PC-3 (cell line): Measurements from ENCODE around the gene CCL15. TPM values are rescaled to one million over a fixed set of nuclear protein-coding genes. Genes with fewer than 3 reads are reported as not detected.

Experiments
- ATAC-seq: fragments of 200-7000 bp; cut with Tn5 transposase; 2 replicates; pipeline ENCODE4 v1.9.1; 2020; ENCODE audit warnings: mild to moderate bottlenecking, moderate library complexity
- Bru-seq: library from RNA; stranded (reverse); fragments of 400-500 nt; gene quantifications from one replicate; lab custom pipeline; 2021; lab: Mats Ljungman, UMichigan
- BruChase-seq, 2 experiments: library from RNA; stranded (reverse); fragments of 400-500 nt; gene quantifications; one replicate each; lab custom pipeline; 2021; lab: Mats Ljungman, UMichigan
- BruUV-seq: library from RNA; stranded (reverse); fragments of 400-500 nt; replicated peaks from 2 replicates; lab custom pipeline; 2021; lab: Mats Ljungman, UMichigan
- CTCF ChIA-PET: fragments of 300-600 bp; sonication (Branson Sonifier 250); formaldehyde crosslinking; loops from one replicate; lab custom pipeline; 2022; ENCODE audit warnings: antibody characterized with exemption; lab: Charles Lee
- POLR2A ChIA-PET: fragments of 300-600 bp; sonication (Branson Sonifier 250); formaldehyde crosslinking; loops from one replicate; lab custom pipeline; 2022; ENCODE audit warnings: antibody characterized with exemption; ENCODE audit not compliant: unreplicated experiment; lab: Charles Lee
- DNase-seq: peaks from one replicate; pipeline ENCODE4 v3.0.0-alpha.2; 2015
- H2AFZ ChIP-seq: fragments of 300-600 bp; sonication (generic); 2 replicates; pipeline ENCODE4 v1.6.0; 2016; ENCODE audit warnings: antibody characterized with exemption, low read length
- H3F3A ChIP-seq: fragments of 300-600 bp; sonication (generic); one replicate; pipeline ENCODE4 v1.6.0; 2017; ENCODE audit warnings: antibody characterized with exemption, low read length, control low read depth, mild to moderate bottlenecking; ENCODE audit not compliant: unreplicated experiment
- H3K27ac ChIP-seq: fragments of 300-600 bp; sonication (generic); 2 replicates; pipeline ENCODE4 v1.5.1; 2016; ENCODE audit warnings: mild to moderate bottlenecking, low read length
- H3K27me3 ChIP-seq: fragments of 300-600 bp; sonication (generic); 2 replicates; pipeline ENCODE4 v1.6.1; 2016; ENCODE audit warnings: low read length, mixed read lengths
- H3K36me3 ChIP-seq: fragments of 300-600 bp; sonication (generic); 2 replicates; pipeline ENCODE4 v1.6.1; 2016; ENCODE audit warnings: low read depth, mixed run types, low read length, mixed read lengths
- H3K4me1 ChIP-seq: fragments of 300-600 bp; sonication (generic); 2 replicates; pipeline ENCODE4 v1.5.1; 2016; ENCODE audit warnings: low read length; ENCODE audit not compliant: insufficient read depth
- H3K4me2 ChIP-seq: fragments of 300-600 bp; sonication (generic); 2 replicates; pipeline ENCODE4 v1.6.0; 2016; ENCODE audit warnings: low read length
- H3K4me3 ChIP-seq: fragments of 300-600 bp; sonication (generic); 2 replicates; pipeline ENCODE4 v1.5.1; 2016; ENCODE audit warnings: mild to moderate bottlenecking, low read length, mixed read lengths
- H3K79me2 ChIP-seq: fragments of 300-600 bp; sonication (generic); 2 replicates; pipeline ENCODE4 v1.6.1; 2017; ENCODE audit warnings: low read length, mixed read lengths
- H3K9ac ChIP-seq: fragments of 300-600 bp; sonication (generic); 2 replicates; pipeline ENCODE4 v1.6.0; 2016; ENCODE audit warnings: mild to moderate bottlenecking, low read length
- H3K9me2 ChIP-seq: fragments of 300-600 bp; sonication (generic); replicated peaks from 2 replicates; pipeline ENCODE4 v1.6.1; 2016; ENCODE audit warnings: mixed run types, low read length, mixed read lengths
- H3K9me3 ChIP-seq: fragments of 300-600 bp; sonication (generic); 2 replicates; pipeline ENCODE4 v1.6.1; 2016; ENCODE audit warnings: low read length, mixed read lengths
- H4K20me1 ChIP-seq: fragments of 300-600 bp; sonication (generic); 2 replicates; pipeline ENCODE4 v1.6.1; 2016; ENCODE audit warnings: low read length, mixed read lengths
- EZH2 ChIP-seq: fragments of 300-600 bp; sonication (generic); IDR thresholded peaks from one replicate; pipeline ENCODE4 v1.6.1; 2017; ENCODE audit warnings: antibody characterized with exemption, mild to moderate bottlenecking, low read length; ENCODE audit not compliant: unreplicated experiment
- EZH2phosphoT487 ChIP-seq: fragments of 300-600 bp; sonication (generic); IDR thresholded peaks from 2 replicates; pipeline ENCODE4 v1.6.1; 2018; ENCODE audit warnings: mild to moderate bottlenecking, antibody characterized with exemption, low read length, borderline replicate concordance
- intact Hi-C: fragments of 100-400 bp; cut with micrococcal nuclease; formaldehyde crosslinking; loops from 2 replicates; pipeline ENCODE4 v1.9.0; 2023
- long read RNA-seq: library from polyadenylated mRNA; unstranded; transcript quantifications from one replicate; pipeline ENCODE4 v2.0.0, GENCODE V29; 2021; ENCODE audit not compliant: unreplicated experiment
- total RNA-seq: library from RNA; depleted of rRNA; stranded (reverse); fragments of >200 nt; gene quantifications from 2 replicates; pipeline ENCODE4 v1.2.3, GENCODE V29; 2014; rRNA removed
- TF ChIP-seq, protein P1 (sequence below): fragments of 300-600 bp; sonication (generic); conservative IDR thresholded peaks from 2 replicates; pipeline ENCODE4 v1.5.1; 2017; ENCODE audit warnings: antibody characterized with exemption, low read depth, mild to moderate bottlenecking, low read length

Gene CCL15, protein sequence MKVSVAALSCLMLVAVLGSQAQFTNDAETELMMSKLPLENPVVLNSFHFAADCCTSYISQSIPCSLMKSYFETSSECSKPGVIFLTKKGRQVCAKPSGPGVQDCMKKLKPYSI
- total RNA-seq (not detected in 2 replicates), Bru-seq, nascent RNA (not detected), BruChase-seq, experiment 1, labeled RNA remaining after a 6-hour chase (not detected), BruChase-seq, experiment 2, labeled RNA remaining after a 2-hour chase (not detected)
- long read RNA-seq, result 0 reads

DNA sequence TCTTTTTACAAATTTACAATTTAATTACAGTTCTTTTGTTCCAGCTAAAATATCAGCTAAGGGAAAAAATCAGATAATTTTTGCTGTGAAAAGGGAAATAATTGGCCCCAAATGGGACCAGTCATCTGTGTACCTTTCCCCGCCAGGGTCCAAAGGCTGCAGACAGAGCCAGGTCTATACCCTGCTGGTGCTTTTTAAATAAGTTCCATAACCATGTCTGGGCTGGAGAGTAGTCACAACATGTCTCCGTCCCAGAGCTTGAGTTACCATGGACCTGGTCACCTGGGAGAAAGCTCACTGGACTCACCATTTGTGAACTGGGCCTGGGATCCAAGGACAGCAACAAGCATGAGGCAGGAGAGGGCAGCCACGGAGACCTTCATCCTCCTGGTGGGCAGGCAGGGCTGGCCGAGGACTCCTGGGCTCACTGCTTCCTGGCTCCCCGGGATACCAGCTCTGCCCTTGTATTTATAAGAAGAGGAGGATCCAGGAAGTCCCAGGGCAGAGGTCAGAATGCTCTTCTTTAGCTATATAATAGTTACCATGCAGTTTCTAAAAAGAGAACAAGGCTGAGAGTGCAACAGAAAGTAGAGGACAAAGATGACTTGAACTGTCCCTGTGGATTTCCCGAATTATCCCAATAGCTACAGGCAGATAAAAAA lies at the start of gene CCL15:
Gene CCL15, minus strand, starts transcription at position 444 of the 662 bp plus-strand sequence. Its CDS starts 61 bp downstream, at position 383.
- Histone ChIP-seq H4K20me1 (no peaks in the 10 kb centered on the region), H3K36me3 (no peaks in the 10 kb centered on the region), H3K27ac (no peak within 1 kb of the TSS), H3K79me2 (no peaks in the 10 kb centered on the region), H3K9ac (no peak within 1 kb of the TSS), H3K27me3 (peaks cover 4% of the 10 kb centered on the region; the same call in 1 of the 2 replicates), H3F3A (no peaks in the 10 kb centered on the region), H3K9me3 (no peaks in the 10 kb centered on the region), H3K4me1 (no peaks in the 10 kb centered on the region), H3K4me2 (no peak within 1 kb of the TSS), H3K4me3 (no peak within 1 kb of the TSS), H3K9me2 (no peaks in the 10 kb centered on the region), H2AFZ (no peak within 1 kb of the TSS)
- CTCF ChIA-PET, result no interaction called here
- no peak for DNase-seq
- POLR2A ChIA-PET, result no interaction called here
- ATAC-seq, result no peak
- BruUV-seq, result no TSS peak
- intact Hi-C loops, result no loop called here
- TF ChIP-seq, protein P1, sequence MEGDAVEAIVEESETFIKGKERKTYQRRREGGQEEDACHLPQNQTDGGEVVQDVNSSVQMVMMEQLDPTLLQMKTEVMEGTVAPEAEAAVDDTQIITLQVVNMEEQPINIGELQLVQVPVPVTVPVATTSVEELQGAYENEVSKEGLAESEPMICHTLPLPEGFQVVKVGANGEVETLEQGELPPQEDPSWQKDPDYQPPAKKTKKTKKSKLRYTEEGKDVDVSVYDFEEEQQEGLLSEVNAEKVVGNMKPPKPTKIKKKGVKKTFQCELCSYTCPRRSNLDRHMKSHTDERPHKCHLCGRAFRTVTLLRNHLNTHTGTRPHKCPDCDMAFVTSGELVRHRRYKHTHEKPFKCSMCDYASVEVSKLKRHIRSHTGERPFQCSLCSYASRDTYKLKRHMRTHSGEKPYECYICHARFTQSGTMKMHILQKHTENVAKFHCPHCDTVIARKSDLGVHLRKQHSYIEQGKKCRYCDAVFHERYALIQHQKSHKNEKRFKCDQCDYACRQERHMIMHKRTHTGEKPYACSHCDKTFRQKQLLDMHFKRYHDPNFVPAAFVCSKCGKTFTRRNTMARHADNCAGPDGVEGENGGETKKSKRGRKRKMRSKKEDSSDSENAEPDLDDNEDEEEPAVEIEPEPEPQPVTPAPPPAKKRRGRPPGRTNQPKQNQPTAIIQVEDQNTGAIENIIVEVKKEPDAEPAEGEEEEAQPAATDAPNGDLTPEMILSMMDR, result no peak
- no peak for TF ChIP-seq EZH2
- no peak for TF ChIP-seq EZH2phosphoT487

DNA sequence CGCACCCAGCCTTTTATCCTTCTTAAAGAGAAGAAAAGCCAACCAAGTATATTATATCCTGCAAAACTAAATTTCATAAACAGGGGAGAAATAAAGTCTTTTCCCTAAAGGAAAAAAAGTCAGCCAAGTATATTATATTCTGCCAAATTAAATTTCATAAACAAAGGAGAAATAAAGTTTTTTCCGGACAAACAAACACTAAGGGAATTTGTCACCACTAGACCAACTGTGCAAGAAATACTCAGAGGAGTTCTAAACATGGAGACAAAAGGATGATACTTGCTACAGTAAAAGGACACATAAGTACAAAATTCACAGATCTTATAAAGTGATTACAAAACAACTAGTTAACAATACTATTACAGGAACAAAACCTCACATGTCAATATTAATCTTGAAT lies 48.3 kb upstream of the CCL15 start:
- Histone ChIP-seq H3K36me3 (no peaks in the 10 kb centered on the region), H3K9me3 (no peaks in the 10 kb centered on the region), H3K9ac (no peak overlapping the region), H3F3A (no peaks in the 10 kb centered on the region), H3K4me1 (no peaks in the 10 kb centered on the region), H3K27me3 (no peaks in the 10 kb centered on the region), H3K4me2 (no peak overlapping the region), H2AFZ (no peak overlapping the region), H3K9me2 (no peaks in the 10 kb centered on the region), H3K4me3 (no peak overlapping the region), H3K79me2 (no peaks in the 10 kb centered on the region), H4K20me1 (no peaks in the 10 kb centered on the region), H3K27ac (no peak overlapping the region)
- no TSS peak for BruUV-seq
- TF ChIP-seq EZH2, result no peak
- TF ChIP-seq, protein P1, result no peak
- TF ChIP-seq EZH2phosphoT487, result no peak
- no peak for ATAC-seq
- intact Hi-C loops, result no loop called here
- ChIA-PET POLR2A (no interaction called here), CTCF (no interaction called here)
- no peak for DNase-seq

DNA sequence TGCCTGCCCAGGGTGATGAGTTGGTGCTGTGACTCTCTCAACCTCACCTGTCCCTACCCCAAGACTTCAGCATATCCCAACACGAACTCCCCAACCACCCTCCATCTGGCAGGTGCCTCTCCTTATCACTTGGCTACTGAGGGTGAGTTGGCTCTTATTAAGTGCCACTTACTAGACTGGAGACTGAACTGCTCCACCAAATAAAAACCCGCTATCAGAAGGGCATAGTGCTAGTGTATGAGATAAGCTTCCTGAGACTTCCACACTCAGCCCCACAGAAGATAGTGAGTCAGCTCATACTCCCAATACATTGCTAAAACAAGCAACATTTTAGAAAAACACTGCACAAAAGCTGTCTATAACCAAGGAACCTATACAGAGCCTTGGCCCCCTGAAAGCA lies 46.7 kb upstream of the CCL15 start:
- POLR2A ChIA-PET, result no interaction called here
- Histone ChIP-seq H3K9me3 (no peaks in the 10 kb centered on the region), H3K4me1 (no peaks in the 10 kb centered on the region), H3K27ac (no peak overlapping the region), H3F3A (no peaks in the 10 kb centered on the region), H3K27me3 (peaks cover 1% of the 10 kb centered on the region; the same call in 1 of the 2 replicates), H3K79me2 (no peaks in the 10 kb centered on the region), H2AFZ (no peak overlapping the region), H3K9ac (no peak overlapping the region), H3K9me2 (no peaks in the 10 kb centered on the region), H3K4me3 (no peak overlapping the region), H4K20me1 (no peaks in the 10 kb centered on the region), H3K36me3 (no peaks in the 10 kb centered on the region), H3K4me2 (no peak overlapping the region)
- TF ChIP-seq EZH2, result no peak
- intact Hi-C loops, result no loop called here
- no peak for DNase-seq
- ATAC-seq, result no peak
- CTCF ChIA-PET, result no interaction called here
- no TSS peak for BruUV-seq
